DOHH2 (cell line): ENCODE data around the gene HS3ST6.

Source experiments
- H3F3A ChIP-seq: fragments of 200-600 bp; sonication (generic), shearing (Covaris generic); 2 replicates; pipeline ENCODE4 v1.6.0; 2016; ENCODE audit warnings: antibody characterized with exemption, mild to moderate bottlenecking; ENCODE audit not compliant: control insufficient read depth, insufficient read depth
- H3K27ac ChIP-seq: fragments of 200-600 bp; sonication (generic); 2 replicates; pipeline ENCODE4 v1.5.1; 2014; ENCODE audit warnings: low read depth, mild to moderate bottlenecking, low read length, moderate library complexity
- H3K27me3 ChIP-seq: fragments of 200-600 bp; sonication (generic); 2 replicates; pipeline ENCODE4 v1.6.1; 2014; ENCODE audit warnings: mild to moderate bottlenecking, low read length, mixed read lengths; ENCODE audit not compliant: control insufficient read depth
- H3K36me3 ChIP-seq: fragments of 200-600 bp; sonication (generic); 2 replicates; pipeline ENCODE4 v1.6.1; 2014; ENCODE audit warnings: mild to moderate bottlenecking, low read length, moderate library complexity, mixed read lengths; ENCODE audit not compliant: control insufficient read depth
- H3K4me1 ChIP-seq: fragments of 200-600 bp; sonication (generic); 2 replicates; pipeline ENCODE4 v1.6.1; 2014; ENCODE audit warnings: mild to moderate bottlenecking, low read length, mixed read lengths; ENCODE audit not compliant: control insufficient read depth
- H3K4me2 ChIP-seq: fragments of 200-600 bp; sonication (generic); 2 replicates; pipeline ENCODE4 v1.6.0; 2014; ENCODE audit warnings: mild to moderate bottlenecking, low read length, moderate library complexity
- H3K4me3 ChIP-seq: fragments of 200-600 bp; sonication (generic); 2 replicates; pipeline ENCODE4 v1.5.1; 2014; ENCODE audit warnings: mild to moderate bottlenecking, low read length, mixed read lengths
- H3K79me2 ChIP-seq: fragments of 200-600 bp; sonication (generic); 2 replicates; pipeline ENCODE4 v1.6.1; 2014; ENCODE audit warnings: mild to moderate bottlenecking, low read length, mixed read lengths; ENCODE audit not compliant: control insufficient read depth
- H3K9me2 ChIP-seq: fragments of 200-600 bp; sonication (generic); replicated peaks from 2 replicates; pipeline ENCODE4 v1.6.1; 2014; ENCODE audit warnings: mild to moderate bottlenecking, low read length, mixed read lengths; ENCODE audit not compliant: control insufficient read depth
- H3K9me3 ChIP-seq: fragments of 200-600 bp; sonication (generic); 2 replicates; pipeline ENCODE4 v1.6.1; 2014; ENCODE audit warnings: antibody characterized with exemption, low read length, mixed read lengths; ENCODE audit not compliant: control insufficient read depth, insufficient read depth
- H4K20me1 ChIP-seq: fragments of 200-600 bp; sonication (generic); 2 replicates; pipeline ENCODE4 v1.6.0; 2014; ENCODE audit warnings: low read depth, mild to moderate bottlenecking, antibody characterized with exemption, low read length, moderate library complexity; ENCODE audit not compliant: control insufficient read depth, insufficient read depth
- CTCF ChIP-seq: fragments of 200-600 bp; sonication (generic); IDR thresholded peaks from one replicate; pipeline ENCODE4 v1.5.1; 2014; ENCODE audit warnings: antibody characterized with exemption, mild to moderate bottlenecking, low read depth, low read length; ENCODE audit not compliant: poor library complexity, severe bottlenecking
- EZH2phosphoT487 ChIP-seq: fragments of 200-600 bp; sonication (generic); IDR thresholded peaks from 2 replicates; pipeline ENCODE4 v1.6.1; 2017; ENCODE audit warnings: borderline replicate concordance, mild to moderate bottlenecking, antibody characterized with exemption, low read length, moderate library complexity, mixed read lengths

The HS3ST6 gene

GRCh38 chr16:1926271-1926670, 8.1 kb upstream of the HS3ST6 start:
- no peak overlapping the region for H3K27ac ChIP-seq
- TF ChIP-seq EZH2phosphoT487 (no peak), CTCF (no peak)
- no peak overlapping the region for H3K4me3 ChIP-seq
- H3K9me2 ChIP-seq = no peaks in the 10 kb centered on the region
- no peaks in the 10 kb centered on the region for H3F3A ChIP-seq
- H3K27me3 ChIP-seq = 0 out of 2 replicates have a peak, but pooled peaks cover 2% of the 10 kb centered on the region
- no peaks in the 10 kb centered on the region for H4K20me1 ChIP-seq
- H3K36me3 ChIP-seq = no peaks in the 10 kb centered on the region
- H3K4me2 ChIP-seq = no peak overlapping the region
- no peaks in the 10 kb centered on the region for H3K79me2 ChIP-seq
- no peaks in the 10 kb centered on the region for H3K9me3 ChIP-seq
- peaks cover 8% of the 10 kb centered on the region for H3K4me1 ChIP-seq

GRCh38 chr16:1924095-1924494, 5.9 kb upstream of the HS3ST6 start:
- H3K4me3 ChIP-seq = no peak overlapping the region
- H3K36me3 ChIP-seq = no peaks in the 10 kb centered on the region
- H3K4me1 ChIP-seq = peaks cover 2% of the 10 kb centered on the region; the same call in 1 of the 2 replicates
- H3K79me2 ChIP-seq = no peaks in the 10 kb centered on the region
- H3K4me2 ChIP-seq = no peak overlapping the region
- no peaks in the 10 kb centered on the region for H3F3A ChIP-seq
- H3K27me3 ChIP-seq = no peaks in the 10 kb centered on the region
- TF ChIP-seq EZH2phosphoT487 (no peak), CTCF (no peak)
- H3K9me3 ChIP-seq = no peaks in the 10 kb centered on the region
- no peaks in the 10 kb centered on the region for H3K9me2 ChIP-seq
- H3K27ac ChIP-seq = no peak overlapping the region
- H4K20me1 ChIP-seq = no peaks in the 10 kb centered on the region

GRCh38 chr16:1923299-1924034, 5.3 kb upstream of the HS3ST6 start:
- Histone ChIP-seq H4K20me1 (no peaks in the 10 kb centered on the region), H3K4me2 (no peak overlapping the region), H3K9me2 (no peaks in the 10 kb centered on the region), H3K79me2 (no peaks in the 10 kb centered on the region), H3K27me3 (no peaks in the 10 kb centered on the region), H3K27ac (no peak overlapping the region), H3K4me1 (no peaks in the 10 kb centered on the region), H3K4me3 (no peak overlapping the region), H3K9me3 (no peaks in the 10 kb centered on the region), H3F3A (no peaks in the 10 kb centered on the region), H3K36me3 (no peaks in the 10 kb centered on the region)
- TF ChIP-seq EZH2phosphoT487 (no peak), CTCF (no peak)
